Endothelial cell of hepatic sinusoid (primary cell): Measurements from ENCODE around the gene FOXG1.

Source experiments
- in situ Hi-C: cut with HindIII; loops from 2 replicates; pipeline ENCODE4 v1.10.0; 2017; ENCODE audit warnings: low sequenced_read_pairs

Gene FOXG1

GRCh38 chr14:28766469-28766955 lies at the start of gene FOXG1:
Gene FOXG1, plus strand, starts transcription at chr14:28766787. Its CDS starts 493 bp downstream, at chr14:28767280.
- in situ Hi-C loops, result loop anchor here (25.0 kb wide), 1 partner anchor 771 kb away; no protein-coding TSS in a partner anchor

GRCh38 chr14:28719130-28719529 lies 47.5 kb upstream of the FOXG1 start:
- in situ Hi-C loops, result no loop called here

GRCh38 chr14:28731358-28731757 lies 35.2 kb upstream of the FOXG1 start:
- in situ Hi-C loops, result no loop called here

- in situ Hi-C loops, result no loop called here
These were observed 24.3 kb upstream of the FOXG1 start for GRCh38 chr14:28742171-28742846.

GRCh38 chr14:28744126-28744525 lies 22.5 kb upstream of the FOXG1 start:
- in situ Hi-C loops, result no loop called here

- in situ Hi-C loops, result no loop called here
These were observed 21.4 kb upstream of the FOXG1 start for GRCh38 chr14:28745176-28745575.

GRCh38 chr14:28746247-28746646 lies 20.3 kb upstream of the FOXG1 start:
- in situ Hi-C loops, result no loop called here

- in situ Hi-C loops, result loop anchor here (10.0 to 25.0 kb wide), 2 partner anchors 693 to 786 kb away; no protein-coding TSS in a partner anchor
These were observed 15.0 kb upstream of the FOXG1 start for GRCh38 chr14:28751467-28752058.

- in situ Hi-C loops, result loop anchor here (10.0 to 25.0 kb wide), 2 partner anchors 690 to 783 kb away; no protein-coding TSS in a partner anchor
These were observed 12.2 kb upstream of the FOXG1 start for GRCh38 chr14:28754209-28754985.

- in situ Hi-C loops, result loop anchor here (5.0 to 25.0 kb wide), 3 partner anchors 37 to 782 kb away; no protein-coding TSS in a partner anchor
These were observed 11.3 kb upstream of the FOXG1 start for GRCh38 chr14:28755198-28755815.

GRCh38 chr14:28755884-28756268 lies 10.7 kb upstream of the FOXG1 start:
- in situ Hi-C loops, result loop anchor here (5.0 to 25.0 kb wide), 3 partner anchors 36 to 781 kb away; no protein-coding TSS in a partner anchor

GRCh38 chr14:28756269-28756883 lies 10.2 kb upstream of the FOXG1 start:
- in situ Hi-C loops, result loop anchor here (5.0 to 25.0 kb wide), 3 partner anchors 36 to 781 kb away; no protein-coding TSS in a partner anchor

GRCh38 chr14:28756884-28757570 lies 9.6 kb upstream of the FOXG1 start:
- in situ Hi-C loops, result loop anchor here (5.0 to 25.0 kb wide), 3 partner anchors 35 to 780 kb away; no protein-coding TSS in a partner anchor

- in situ Hi-C loops, result loop anchor here (5.0 to 25.0 kb wide), 3 partner anchors 35 to 780 kb away; no protein-coding TSS in a partner anchor
These were observed 8.8 kb upstream of the FOXG1 start for GRCh38 chr14:28757786-28758185.

GRCh38 chr14:28758253-28758884 lies 8.2 kb upstream of the FOXG1 start:
- in situ Hi-C loops, result loop anchor here (5.0 to 25.0 kb wide), 3 partner anchors 34 to 779 kb away; no protein-coding TSS in a partner anchor

GRCh38 chr14:28758885-28759652 lies 7.5 kb upstream of the FOXG1 start:
- in situ Hi-C loops, result loop anchor here (5.0 to 25.0 kb wide), 3 partner anchors 33 to 778 kb away; no protein-coding TSS in a partner anchor

- in situ Hi-C loops, result loop anchor here (5.0 to 25.0 kb wide), 3 partner anchors 33 to 778 kb away; no protein-coding TSS in a partner anchor
These were observed 6.8 kb upstream of the FOXG1 start for GRCh38 chr14:28759653-28760313.
